K562 (cell line): ENCODE data around the gene MLH1.

Experiments used
- BCLAF1 ChIP-seq, 2 experiments: fragments of 450-650 bp in 1 of 2; IDR thresholded peaks; 2 replicates each; pipeline ENCODE4 v1.6.1; 2011 to 2017; ENCODE audit warnings: low read depth in 2 of 2, antibody characterized with exemption in 1 of 2, borderline replicate concordance in 1 of 2, low read length in 1 of 2, mild to moderate bottlenecking in 1 of 2, mixed read lengths in 1 of 2; ENCODE audit not compliant: control insufficient read depth in 1 of 2
- CEBPG ChIP-seq, 3 experiments: fragments of 200-800 bp in 1 of 3; sonication (Bioruptor generic) in 1 of 3; sonication (generic) in 1 of 3; formaldehyde crosslinking in 1 of 3; IDR thresholded peaks in 2 of 3; conservative IDR thresholded peaks in 1 of 3; 2 replicates each; pipeline versions ENCODE4 v1.6.1 to v1.8.0; 2016 to 2022; ENCODE audit warnings: missing compliant biosample characterization in 2 of 3, missing genetic modification characterization in 2 of 3, mild to moderate bottlenecking in 1 of 3, missing genetic modification reagents in 1 of 3
- CTCF ChIP-seq, 3 experiments: IDR thresholded peaks in 2 of 3; conservative IDR thresholded peaks in 1 of 3; 2 replicates each; pipeline ENCODE4 v1.5.1; 2011 to 2012; ENCODE audit warnings: low read length in 3 of 3, mild to moderate bottlenecking in 3 of 3, control low read depth in 2 of 3, improper control_type of control experiment in 1 of 3, inconsistent platforms in 1 of 3, low read depth in 1 of 3, mixed read lengths in 1 of 3, moderate library complexity in 1 of 3; ENCODE audit not compliant: insufficient read depth in 2 of 3
- EHMT2 ChIP-seq: fragments of 450-650 bp; IDR thresholded peaks from 2 replicates; pipeline ENCODE4 v1.6.1; 2018; ENCODE audit warnings: antibody characterized with exemption
- MEF2D ChIP-seq: conservative IDR thresholded peaks from 2 replicates; pipeline ENCODE4 v1.6.1; 2016; ENCODE audit warnings: low read depth, missing genetic modification characterization, missing compliant biosample characterization
- NRF1 ChIP-seq, 2 experiments: fragments of 450-650 bp; IDR thresholded peaks in 1 of 2; conservative IDR thresholded peaks in 1 of 2; 2 replicates each; pipeline ENCODE4 v1.6.1; 2014; ENCODE audit warnings: mild to moderate bottlenecking in 2 of 2
- POLR2A ChIP-seq: fragments of 450-650 bp; conservative IDR thresholded peaks from 2 replicates; pipeline ENCODE4 v1.6.1; 2016
- PYGO2 ChIP-seq: fragments of 450-650 bp; IDR thresholded peaks from 2 replicates; pipeline ENCODE4 v1.6.1; 2016; ENCODE audit warnings: mild to moderate bottlenecking, missing genetic modification characterization, moderate library complexity, missing compliant biosample characterization
- SP1 ChIP-seq: sonication (generic); formaldehyde crosslinking; IDR thresholded peaks from 2 replicates; pipeline ENCODE4 v1.8.1; 2022; ENCODE audit warnings: mild to moderate bottlenecking, missing genetic modification reagents
- ZNF121 ChIP-seq: sonication (generic); formaldehyde crosslinking; conservative IDR thresholded peaks from 2 replicates; pipeline ENCODE4 v1.8.0; 2022; ENCODE audit warnings: missing genetic modification reagents

- no peak for TF ChIP-seq BCLAF1 (IDR thresholded peaks at IDR 0.05; ENCODE audit: borderline replicate concordance in 1 of 2, control insufficient read depth in 1 of 2, low read depth in 2 of 2, low read length in 1 of 2)
- no peak for TF ChIP-seq ZNF121 (CRISPR knock-in tag)
- TF ChIP-seq PYGO2, result no peak
- TF ChIP-seq NRF1 (conservative IDR thresholded peaks at IDR 0.05 in 1 of 2, IDR thresholded peaks at IDR 0.05 in 1 of 2), result no peak
- no peak for TF ChIP-seq POLR2A
- no peak for TF ChIP-seq MEF2D (tag)
- no peak for TF ChIP-seq SP1 (CRISPR knock-in tag)
- no peak for TF ChIP-seq CTCF (IDR thresholded peaks at IDR 0.05 in 2 of 3, conservative IDR thresholded peaks at IDR 0.05 in 1 of 3; ENCODE audit: insufficient read depth in 2 of 3, low read depth in 1 of 3, low read length in 3 of 3)
- TF ChIP-seq CEBPG (CRISPR knock-in tag; IDR thresholded peaks at IDR 0.05), result no peak
- TF ChIP-seq CEBPG (tag; conservative IDR thresholded peaks at IDR 0.05 in 1 of 2, IDR thresholded peaks at IDR 0.05 in 1 of 2), result no peak
- no peak for TF ChIP-seq EHMT2
Measured at GRCh38 chr3:37040231-37040630, 46.9 kb downstream of the MLH1 start.
